HEK293T (cell line): Measurements from ENCODE around the gene ISCU.
A peak's percentile ranks its signal among the peaks of the same experiment; 100 is the strongest.

ENCODE experiments used
- CTCF ChIA-PET: fragments of 350-600 bp; formaldehyde crosslinking; extraction: SDS; loops from one replicate; lab custom pipeline; 2021; ENCODE audit warnings: antibody characterized with exemption, inconsistent platforms; lab: Yijun Ruan, JAX
- POLR2A ChIA-PET: fragments of 350-600 bp; formaldehyde crosslinking; extraction: SDS; loops from one replicate; lab custom pipeline; 2020; ENCODE audit warnings: antibody characterized with exemption, inconsistent platforms; lab: Yijun Ruan, JAX
- DNase-seq: peaks from one replicate; pipeline ENCODE4 v3.0.0; 2012; ENCODE audit warnings: mixed read lengths; ENCODE audit errors: extremely low spot score
- ARNT ChIP-seq: fragments of 450-650 bp; IDR thresholded peaks from 2 replicates; pipeline ENCODE4 v1.6.1; 2017; ENCODE audit warnings: mild to moderate bottlenecking
- BHLHE40 ChIP-seq: fragments of 450-650 bp; IDR thresholded peaks from 2 replicates; pipeline ENCODE4 v1.6.1; 2016; ENCODE audit warnings: mild to moderate bottlenecking, moderate library complexity, borderline replicate concordance
- CTBP1 ChIP-seq: fragments of 450-650 bp; IDR thresholded peaks from 2 replicates; pipeline ENCODE4 v1.6.1; 2016; ENCODE audit warnings: borderline replicate concordance
- ELF4 ChIP-seq: fragments of 450-650 bp; IDR thresholded peaks from 2 replicates; pipeline ENCODE4 v1.6.1; 2017; ENCODE audit warnings: antibody characterized with exemption
- FOXA1 ChIP-seq: fragments of 450-650 bp; IDR thresholded peaks from 2 replicates; pipeline ENCODE4 v1.6.1; 2016; ENCODE audit warnings: mild to moderate bottlenecking
- FOXK2 ChIP-seq: fragments of 450-650 bp; IDR thresholded peaks from 2 replicates; pipeline ENCODE4 v1.6.1; 2016; ENCODE audit warnings: mild to moderate bottlenecking
- FOXM1 ChIP-seq: fragments of 450-650 bp; IDR thresholded peaks from 2 replicates; pipeline ENCODE4 v1.6.1; 2017; ENCODE audit warnings: mild to moderate bottlenecking, borderline replicate concordance
- HDGF ChIP-seq: fragments of 450-650 bp; IDR thresholded peaks from 2 replicates; pipeline ENCODE4 v1.6.1; 2017; ENCODE audit warnings: antibody characterized with exemption, borderline replicate concordance
- L3MBTL2 ChIP-seq: fragments of 450-650 bp; conservative IDR thresholded peaks from 2 replicates; pipeline ENCODE4 v1.6.1; 2016; ENCODE audit warnings: mild to moderate bottlenecking
- LEF1 ChIP-seq: fragments of 450-650 bp; IDR thresholded peaks from 2 replicates; pipeline ENCODE4 v1.6.1; 2017; ENCODE audit warnings: mild to moderate bottlenecking, borderline replicate concordance
- NFRKB ChIP-seq: fragments of 450-650 bp; IDR thresholded peaks from 2 replicates; pipeline ENCODE4 v1.6.1; 2016; ENCODE audit warnings: mild to moderate bottlenecking, moderate library complexity
- SP1 ChIP-seq: fragments of 450-650 bp; IDR thresholded peaks from 2 replicates; pipeline ENCODE4 v1.6.1; 2017
- SUZ12 ChIP-seq: fragments of 450-650 bp; IDR thresholded peaks from 2 replicates; pipeline ENCODE4 v1.6.1; 2016; ENCODE audit warnings: mild to moderate bottlenecking
- TARDBP ChIP-seq: fragments of 450-650 bp; IDR thresholded peaks from 2 replicates; pipeline ENCODE4 v1.6.1; 2016
- ZNF384 ChIP-seq: fragments of 450-650 bp; IDR thresholded peaks from 2 replicates; pipeline ENCODE4 v1.6.1; 2016
- TF ChIP-seq, protein P1 (sequence below): fragments of 450-650 bp; IDR thresholded peaks from 2 replicates; pipeline ENCODE4 v1.6.1; 2016

The ISCU gene

DNA sequence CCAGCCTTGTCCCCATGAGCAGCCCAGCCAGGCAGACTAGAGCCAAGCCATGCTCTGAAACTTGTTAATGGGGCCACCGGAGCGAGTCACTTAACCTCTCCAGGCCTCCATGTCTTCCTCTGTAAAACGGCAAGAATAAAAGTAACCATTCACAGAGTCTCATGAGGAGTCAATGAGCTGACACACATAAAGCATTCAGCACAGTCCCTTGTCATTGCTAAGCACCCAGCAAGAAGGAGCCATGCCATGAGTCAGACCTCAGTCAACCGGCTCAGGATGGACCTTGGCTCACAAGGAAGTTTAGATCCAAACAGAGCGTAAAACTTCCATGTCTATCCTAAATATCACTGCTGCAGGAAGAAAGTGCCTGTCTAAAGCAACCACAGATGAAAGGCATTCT is 36.7 kb upstream of the ISCU start:
- DNase-seq = no peak
- no peak for TF ChIP-seq CTBP1
- no peak for TF ChIP-seq SUZ12
- TF ChIP-seq, protein P1, sequence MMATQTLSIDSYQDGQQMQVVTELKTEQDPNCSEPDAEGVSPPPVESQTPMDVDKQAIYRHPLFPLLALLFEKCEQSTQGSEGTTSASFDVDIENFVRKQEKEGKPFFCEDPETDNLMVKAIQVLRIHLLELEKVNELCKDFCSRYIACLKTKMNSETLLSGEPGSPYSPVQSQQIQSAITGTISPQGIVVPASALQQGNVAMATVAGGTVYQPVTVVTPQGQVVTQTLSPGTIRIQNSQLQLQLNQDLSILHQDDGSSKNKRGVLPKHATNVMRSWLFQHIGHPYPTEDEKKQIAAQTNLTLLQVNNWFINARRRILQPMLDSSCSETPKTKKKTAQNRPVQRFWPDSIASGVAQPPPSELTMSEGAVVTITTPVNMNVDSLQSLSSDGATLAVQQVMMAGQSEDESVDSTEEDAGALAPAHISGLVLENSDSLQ = no peak
- TF ChIP-seq FOXK2 = no peak
- TF ChIP-seq FOXM1 = no peak
- no peak for TF ChIP-seq BHLHE40
- no peak for TF ChIP-seq ELF4
- TF ChIP-seq FOXA1 = no peak
- TF ChIP-seq HDGF = no peak
- no peak for TF ChIP-seq NFRKB
- no peak for TF ChIP-seq SP1
- TF ChIP-seq ARNT = no peak
- TF ChIP-seq LEF1 = no peak
- ChIA-PET POLR2A (no interaction called here), CTCF (no interaction called here)

- CTCF ChIA-PET = no interaction called here
- no peak for DNase-seq
- POLR2A ChIA-PET = no interaction called here
- no peak for TF ChIP-seq TARDBP
- TF ChIP-seq SP1 = no peak
- no peak for TF ChIP-seq ARNT
- TF ChIP-seq L3MBTL2 = no peak
- no peak for TF ChIP-seq CTBP1
- TF ChIP-seq NFRKB = no peak
- TF ChIP-seq, protein P1 = no peak
- no peak for TF ChIP-seq FOXK2
- TF ChIP-seq BHLHE40 = no peak
- TF ChIP-seq ELF4 = no peak
- TF ChIP-seq SUZ12 = no peak
- TF ChIP-seq ZNF384 = no peak
- no peak for TF ChIP-seq FOXA1
Measured at GRCh38 chr12:108526482-108527165, 35.8 kb upstream of the ISCU start.

- ChIA-PET CTCF (no interaction called here), POLR2A (no interaction called here)
- TF ChIP-seq ZNF384 (no peak), ARNT (no peak), TARDBP (no peak), BHLHE40 (no peak), LEF1 (no peak), SUZ12 (no peak), FOXM1 (no peak), SP1 (no peak), L3MBTL2 (no peak), FOXK2 (no peak), HDGF (no peak), CTBP1 (no peak), NFRKB (no peak)
- TF ChIP-seq, protein P1 = no peak
- no peak for DNase-seq
Measured at GRCh38 chr12:108527166-108527496, 35.3 kb upstream of the ISCU start.

- no peak for TF ChIP-seq FOXK2
- no peak for TF ChIP-seq L3MBTL2
- TF ChIP-seq, protein P1 = no peak
- TF ChIP-seq FOXA1 = no peak
- TF ChIP-seq ZNF384 = no peak
- no peak for TF ChIP-seq TARDBP
- DNase-seq = no peak
- ChIA-PET POLR2A (no interaction called here), CTCF (no interaction called here)
Measured at GRCh38 chr12:108530161-108530560, 32.2 kb upstream of the ISCU start.

- ChIA-PET POLR2A (no interaction called here), CTCF (no interaction called here)
- no peak for TF ChIP-seq LEF1
- no peak for TF ChIP-seq HDGF
- TF ChIP-seq ZNF384 = peak; percentile 88
- no peak for TF ChIP-seq FOXK2
- TF ChIP-seq SP1 = no peak
- no peak for TF ChIP-seq BHLHE40
- TF ChIP-seq, protein P1 = peak; percentile 82
- TF ChIP-seq ELF4 = no peak
- no peak for TF ChIP-seq TARDBP
- no peak for TF ChIP-seq ARNT
- no peak for TF ChIP-seq NFRKB
- TF ChIP-seq FOXA1 = no peak
- TF ChIP-seq L3MBTL2 = peak; percentile 56; the same call in 1 of the 2 replicates
- TF ChIP-seq SUZ12 = no peak
- peak; percentile 56 for DNase-seq
Measured at GRCh38 chr12:108531929-108532848, 30.2 kb upstream of the ISCU start.
